ENCODE data around the gene RNF115. TPM values are rescaled to one million over a fixed set of nuclear protein-coding genes. Genes with fewer than 3 reads are reported as not detected.
"Not testable (repeated sequence)": the region's sequence is repeated elsewhere in the genome, so short reads cannot be mapped to it uniquely, and the experiment has no call there.

RNF115 gene
- total and polyA plus RNA-seq, 7 donors = 3.0 to 41.8 (median 16.6) TPM

DNA sequence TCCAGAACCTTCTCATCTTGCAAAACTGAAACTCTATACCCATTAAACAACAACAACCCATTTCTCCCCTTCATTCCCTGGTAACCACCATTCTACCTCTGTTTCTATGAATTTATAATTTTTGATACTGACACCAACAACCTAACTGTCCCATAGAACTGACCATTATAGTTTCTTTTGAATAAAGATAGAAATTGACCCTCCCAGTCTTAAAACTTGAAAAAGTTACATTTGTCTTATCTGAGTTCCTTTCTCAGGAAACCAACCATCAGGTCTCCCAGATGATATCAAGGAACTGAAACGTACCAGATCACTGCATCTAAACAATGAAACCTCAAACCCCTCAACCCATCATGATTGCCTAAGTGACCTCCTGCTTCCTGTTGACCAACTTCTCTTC lies 27.1 kb downstream of the RNF115 start:
- H3K9me3 ChIP-seq = no peaks in the 10 kb centered on the region
- TF ChIP-seq, protein P1, sequence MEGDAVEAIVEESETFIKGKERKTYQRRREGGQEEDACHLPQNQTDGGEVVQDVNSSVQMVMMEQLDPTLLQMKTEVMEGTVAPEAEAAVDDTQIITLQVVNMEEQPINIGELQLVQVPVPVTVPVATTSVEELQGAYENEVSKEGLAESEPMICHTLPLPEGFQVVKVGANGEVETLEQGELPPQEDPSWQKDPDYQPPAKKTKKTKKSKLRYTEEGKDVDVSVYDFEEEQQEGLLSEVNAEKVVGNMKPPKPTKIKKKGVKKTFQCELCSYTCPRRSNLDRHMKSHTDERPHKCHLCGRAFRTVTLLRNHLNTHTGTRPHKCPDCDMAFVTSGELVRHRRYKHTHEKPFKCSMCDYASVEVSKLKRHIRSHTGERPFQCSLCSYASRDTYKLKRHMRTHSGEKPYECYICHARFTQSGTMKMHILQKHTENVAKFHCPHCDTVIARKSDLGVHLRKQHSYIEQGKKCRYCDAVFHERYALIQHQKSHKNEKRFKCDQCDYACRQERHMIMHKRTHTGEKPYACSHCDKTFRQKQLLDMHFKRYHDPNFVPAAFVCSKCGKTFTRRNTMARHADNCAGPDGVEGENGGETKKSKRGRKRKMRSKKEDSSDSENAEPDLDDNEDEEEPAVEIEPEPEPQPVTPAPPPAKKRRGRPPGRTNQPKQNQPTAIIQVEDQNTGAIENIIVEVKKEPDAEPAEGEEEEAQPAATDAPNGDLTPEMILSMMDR (IDR thresholded peaks at IDR 0.05) = no peak
- no peak for TF ChIP-seq EP300 (IDR thresholded peaks at IDR 0.05)
- no peak overlapping the region for H3K27ac ChIP-seq
- H3K27me3 ChIP-seq = no peaks in the 10 kb centered on the region
- intact Hi-C loops (cut with DNase I) = no loop called here
- WGBS, 2 donors = 39 to 89% methylated on average over 1 of the region's 1 CpG
- H3K4me1 ChIP-seq = peaks cover 0 to 8% (median under 1%) of the 10 kb centered on the region in 4 donors
- peaks cover 0 to 4% (median 0%) of the 10 kb centered on the region in 4 donors for H3K36me3 ChIP-seq
- no peak for DNase-seq
- H3K4me3 ChIP-seq = no peak overlapping the region

- Histone ChIP-seq H3K27ac (no peak overlapping the region), H3K36me3 (peaks cover 0 to 4% (median 0%) of the 10 kb centered on the region in 4 donors), H3K27me3 (no peaks in the 10 kb centered on the region), H3K4me1 (no peaks in the 10 kb centered on the region), H3K9me3 (no peaks in the 10 kb centered on the region), H3K4me3 (no peak overlapping the region)
- DNase-seq = no peak
- intact Hi-C loops (cut with DNase I) = no loop called here
- WGBS, 2 donors = 89 to 92% methylated on average over 10 of the region's 10 CpGs
- TF ChIP-seq, protein P1 (IDR thresholded peaks at IDR 0.05) = no peak
- TF ChIP-seq POLR2A (IDR thresholded peaks at IDR 0.05) (no peak), EP300 (IDR thresholded peaks at IDR 0.05) (no peak), POLR2AphosphoS5 (IDR thresholded peaks at IDR 0.05) (no peak)
Observed at GRCh38 chr1:145795257-145795881, 28.5 kb downstream of the RNF115 start.

DNA sequence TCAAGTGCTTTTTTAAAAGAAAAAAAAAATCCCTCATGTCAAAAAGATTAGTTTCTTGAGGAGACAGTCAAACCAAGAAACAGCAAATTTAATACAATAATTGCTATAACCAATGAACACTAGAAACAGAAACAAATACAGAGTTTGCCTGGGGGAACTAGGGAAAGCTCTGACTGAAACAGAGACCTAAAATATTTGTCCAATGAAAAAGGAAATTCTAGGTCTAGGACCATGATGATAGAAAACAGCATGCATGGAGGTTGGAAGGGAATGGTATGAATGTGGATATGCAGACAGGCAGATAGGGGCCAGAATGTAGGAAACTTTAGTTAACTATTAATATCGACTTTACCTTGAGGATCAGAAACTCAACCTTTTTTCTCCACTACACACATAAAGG lies 31.4 kb downstream of the RNF115 start:
- Histone ChIP-seq H3K4me1 (no peaks in the 10 kb centered on the region), H3K4me3 (no peak overlapping the region), H3K9me3 (no peaks in the 10 kb centered on the region), H3K27me3 (no peaks in the 10 kb centered on the region), H3K27ac (no peak overlapping the region), H3K36me3 (peaks cover 0 to 13% (median 2%) of the 10 kb centered on the region in 4 donors)
- intact Hi-C loops (cut with DNase I) = no loop called here
- no peak for TF ChIP-seq POLR2A (IDR thresholded peaks at IDR 0.05)
- no peak for TF ChIP-seq POLR2AphosphoS5 (IDR thresholded peaks at IDR 0.05)
- TF ChIP-seq, protein P1 (IDR thresholded peaks at IDR 0.05) = no peak
- TF ChIP-seq EP300 (IDR thresholded peaks at IDR 0.05) = no peak
- WGBS, 2 donors = 91 to 94% methylated on average over 1 of the region's 1 CpG
- DNase-seq = no peak

DNA sequence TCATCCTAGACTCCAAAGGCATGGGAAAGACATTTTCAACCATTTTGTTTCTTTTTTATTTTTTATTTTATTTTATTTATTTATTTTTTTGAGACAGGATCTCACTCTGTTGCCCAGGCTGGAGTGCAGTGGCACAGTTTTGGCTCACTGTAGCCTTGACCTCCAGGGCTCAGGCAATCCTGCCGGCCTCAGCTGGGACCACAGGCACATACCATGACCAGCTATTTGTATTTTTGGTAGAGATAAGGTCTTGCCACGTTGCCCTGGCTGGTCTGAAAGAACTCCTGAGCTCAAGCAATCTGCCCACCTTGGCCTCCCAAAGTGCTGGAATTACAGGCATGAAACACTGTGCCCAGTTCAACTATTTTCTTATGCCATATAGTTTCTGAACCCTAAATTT lies 32.0 kb downstream of the RNF115 start:
- H3K36me3 ChIP-seq = peaks cover 0 to 13% (median 2%) of the 10 kb centered on the region in 4 donors
- DNase-seq; H3K9me3 ChIP-seq; H3K27me3 ChIP-seq; H3K27ac ChIP-seq; H3K4me1 ChIP-seq; H3K4me3 ChIP-seq; intact Hi-C loops (cut with DNase I): not testable (repeated sequence)
- 80 to 83% methylated on average over 2 of the region's 2 CpGs for WGBS, 2 donors

DNA sequence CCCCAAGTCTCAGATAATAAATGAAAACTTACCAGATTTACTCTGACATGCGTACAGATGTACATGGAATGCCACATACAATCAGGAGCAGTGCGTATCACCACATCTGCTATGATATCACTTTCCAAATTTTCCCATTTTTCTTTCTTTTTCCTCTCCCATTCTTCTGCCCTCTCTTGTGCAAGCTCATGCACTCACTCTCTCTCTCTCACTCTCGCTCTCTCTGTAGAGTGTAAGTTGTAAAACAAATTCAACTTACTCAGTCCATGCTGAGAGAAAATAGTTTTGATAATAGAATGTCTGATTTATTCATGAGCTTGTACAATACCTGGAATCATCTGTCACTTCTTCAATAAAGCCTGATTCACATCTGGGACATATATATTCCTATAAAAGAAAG lies 35.3 kb downstream of the RNF115 start:
- peaks cover 0 to 23% (median 6%) of the 10 kb centered on the region in 4 donors for H3K4me1 ChIP-seq
- no peak overlapping the region for H3K4me3 ChIP-seq
- no peaks in the 10 kb centered on the region for H3K9me3 ChIP-seq
- TF ChIP-seq POLR2AphosphoS5 (IDR thresholded peaks at IDR 0.05) (no peak), EP300 (IDR thresholded peaks at IDR 0.05) (no peak), POLR2A (IDR thresholded peaks at IDR 0.05) (no peak)
- TF ChIP-seq, protein P1 (IDR thresholded peaks at IDR 0.05) = no peak
- 98% methylated on average over 3 of the region's 3 CpGs for WGBS, 2 donors
- H3K27ac ChIP-seq = no peak overlapping the region
- peaks cover 0 to 13% (median 2%) of the 10 kb centered on the region in 4 donors for H3K36me3 ChIP-seq
- DNase-seq = no peak
- intact Hi-C loops (cut with DNase I) = loop anchor here (10.0 kb wide), 1 partner anchor 56 kb away; the partner anchor contains the start of gene NUDT17
- no peaks in the 10 kb centered on the region for H3K27me3 ChIP-seq
